Lower leg skin (tissue), 3 donors: Measurements from ENCODE around the gene KRTAP10-5.

Experiments used
- CTCF ChIP-seq, 3 donors: fragments of 450-650 bp; IDR thresholded peaks; one replicate each; pipeline ENCODE4 v1.5.1; 2016; ENCODE audit warnings: antibody characterized with exemption in 3 of 3, mild to moderate bottlenecking in 3 of 3, moderate library complexity in 2 of 3
- POLR2A ChIP-seq, 2 donors: fragments of 450-650 bp; IDR thresholded peaks; one replicate each; pipeline ENCODE4 v1.6.1; 2016 to 2017; ENCODE audit warnings: antibody characterized with exemption in 2 of 2, mild to moderate bottlenecking in 1 of 2, moderate library complexity in 1 of 2

- TF ChIP-seq POLR2A (IDR thresholded peaks at IDR 0.05), result no peak
- TF ChIP-seq CTCF (IDR thresholded peaks at IDR 0.05), result no peak
Measured at GRCh38 chr21:44564886-44565598, 15.4 kb downstream of the KRTAP10-5 start.
